ENCODE data around the gene GLI3.
A peak's percentile ranks its signal among the peaks of the same experiment; 100 is the strongest.

GLI3 gene

DNA sequence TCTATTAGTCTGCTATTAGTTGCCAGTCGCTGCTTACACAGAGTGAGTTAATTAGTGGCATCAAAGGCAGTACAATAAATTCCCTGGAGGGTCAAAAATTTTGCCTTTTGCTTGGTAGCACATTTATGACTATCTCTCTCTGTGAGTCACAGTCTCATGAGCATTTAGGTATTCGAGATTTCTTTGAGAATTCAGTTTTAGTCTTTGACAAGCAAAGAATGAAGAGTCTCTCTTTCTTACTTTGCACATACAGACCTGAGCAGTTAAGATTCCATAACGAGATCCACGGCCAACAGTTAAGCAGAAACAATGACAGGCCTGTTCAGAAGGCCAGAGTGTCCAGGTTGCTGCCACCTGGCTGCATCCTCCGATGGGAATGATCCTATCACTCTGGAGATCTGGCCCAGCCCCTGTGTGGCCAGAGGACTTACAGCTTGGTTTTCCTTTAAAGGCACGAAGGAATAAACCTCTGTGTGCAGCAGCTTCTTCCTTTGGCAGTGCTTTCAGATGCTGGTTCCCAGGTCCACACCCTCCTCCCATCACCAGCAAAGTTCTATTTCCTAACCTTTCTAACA lies 80.6 kb downstream of the GLI3 start:
- no peaks in the 10 kb centered on the region for H3K36me3 ChIP-seq (ENCODE audit: control insufficient read depth in 1 of 2, insufficient read depth in 2 of 2, low read length in 2 of 2)
- peaks cover 12% of the 10 kb centered on the region for H3K79me1 ChIP-seq (ENCODE audit: low read length)
- H4K8ac ChIP-seq (ENCODE audit: low read depth, low read length), result no peak overlapping the region
- peak overlapping the region; percentile 36 for H2BK12ac ChIP-seq (ENCODE audit: low read length)
- no peak overlapping the region for H3K4ac ChIP-seq (ENCODE audit: low read depth, low read length)
- H2AK5ac ChIP-seq (ENCODE audit: low read length), result no peak overlapping the region
- H4K91ac ChIP-seq (ENCODE audit: low read depth, low read length), result no peak overlapping the region
- peak; percentile 79 to 86 for DNase-seq
- WGBS (ENCODE audit: extremely low coverage, insufficient coverage, insufficient read length), result no CpG with 5 or more reads among the region's 6 CpGs
- no peak overlapping the region for H2BK5ac ChIP-seq (ENCODE audit: low read depth, low read length, poor library complexity)
- no peak overlapping the region for H3K9ac ChIP-seq (ENCODE audit: low read length)
- H3K4me2 ChIP-seq (ENCODE audit: low read length), result peak overlapping the region; percentile 32
- no peak overlapping the region for H4K12ac ChIP-seq (ENCODE audit: low read depth, low read length)
- H3K27ac ChIP-seq (ENCODE audit: low read depth, low read length), result peak overlapping the region; percentile 45
- H3K79me2 ChIP-seq (ENCODE audit: control insufficient read depth, insufficient read depth, low read length, poor library complexity), result no peaks in the 10 kb centered on the region
- no peaks in the 10 kb centered on the region for H3K9me3 ChIP-seq (ENCODE audit: insufficient read depth, low read depth, low read length)
- H3K27me3 ChIP-seq (ENCODE audit: insufficient read depth, low read length), result no peaks in the 10 kb centered on the region
- H3K18ac ChIP-seq (ENCODE audit: low read length), result no peak overlapping the region
- H3K14ac ChIP-seq (ENCODE audit: low read length), result no peak overlapping the region
- H2BK120ac ChIP-seq (ENCODE audit: insufficient read depth, low read length, poor library complexity), result peak overlapping the region; percentile 25
- H3K4me3 ChIP-seq (ENCODE audit: low read depth, low read length), result no peak overlapping the region
- no peak overlapping the region for H3K23ac ChIP-seq (ENCODE audit: low read length)
- peaks cover 23 to 32% of the 10 kb centered on the region in 2 experiments for H3K4me1 ChIP-seq (ENCODE audit: control insufficient read depth in 1 of 2, insufficient read depth in 2 of 2, low read length in 2 of 2)
- no peak overlapping the region for H2AFZ ChIP-seq (ENCODE audit: insufficient read depth, low read length, poor library complexity)

GRCh38 chr7:42155584-42156290 lies 81.3 kb downstream of the GLI3 start:
- no peak overlapping the region for H3K14ac ChIP-seq (ENCODE audit: low read length)
- peak overlapping the region; percentile 77 for H2BK5ac ChIP-seq (ENCODE audit: low read depth, low read length, poor library complexity)
- no peak overlapping the region for H2BK120ac ChIP-seq (ENCODE audit: insufficient read depth, low read length, poor library complexity)
- no peaks in the 10 kb centered on the region for H3K9me3 ChIP-seq (ENCODE audit: insufficient read depth, low read depth, low read length)
- H3K4me3 ChIP-seq (ENCODE audit: low read depth, low read length), result no peak overlapping the region
- H3K9ac ChIP-seq (ENCODE audit: low read length), result no peak overlapping the region
- H3K27me3 ChIP-seq (ENCODE audit: insufficient read depth, low read length), result no peaks in the 10 kb centered on the region
- WGBS (ENCODE audit: extremely low coverage, insufficient coverage, insufficient read length), result no CpG with 5 or more reads among the region's 7 CpGs
- H3K23ac ChIP-seq (ENCODE audit: low read length), result no peak overlapping the region
- peaks cover 12% of the 10 kb centered on the region for H3K79me1 ChIP-seq (ENCODE audit: low read length)
- H3K4me2 ChIP-seq (ENCODE audit: low read length), result peak overlapping the region; percentile 32
- no peak overlapping the region for H4K8ac ChIP-seq (ENCODE audit: low read depth, low read length)
- no peak overlapping the region for H4K91ac ChIP-seq (ENCODE audit: low read depth, low read length)
- H4K12ac ChIP-seq (ENCODE audit: low read depth, low read length), result no peak overlapping the region
- H2AK5ac ChIP-seq (ENCODE audit: low read length), result no peak overlapping the region
- peaks cover 26 to 37% of the 10 kb centered on the region in 2 experiments for H3K4me1 ChIP-seq (ENCODE audit: control insufficient read depth in 1 of 2, insufficient read depth in 2 of 2, low read length in 2 of 2)
- peak in 1 of 2 donors; percentile 73 for DNase-seq
- H3K18ac ChIP-seq (ENCODE audit: low read length), result no peak overlapping the region
- no peak overlapping the region for H3K4ac ChIP-seq (ENCODE audit: low read depth, low read length)
- H2AFZ ChIP-seq (ENCODE audit: insufficient read depth, low read length, poor library complexity), result no peak overlapping the region
- H2BK12ac ChIP-seq (ENCODE audit: low read length), result peak overlapping the region; percentile 58
- peak overlapping the region; percentile 68 for H3K27ac ChIP-seq (ENCODE audit: low read depth, low read length)
- H3K79me2 ChIP-seq (ENCODE audit: control insufficient read depth, insufficient read depth, low read length, poor library complexity), result no peaks in the 10 kb centered on the region
- H3K36me3 ChIP-seq (ENCODE audit: control insufficient read depth in 1 of 2, insufficient read depth in 2 of 2, low read length in 2 of 2), result no peaks in the 10 kb centered on the region

DNA sequence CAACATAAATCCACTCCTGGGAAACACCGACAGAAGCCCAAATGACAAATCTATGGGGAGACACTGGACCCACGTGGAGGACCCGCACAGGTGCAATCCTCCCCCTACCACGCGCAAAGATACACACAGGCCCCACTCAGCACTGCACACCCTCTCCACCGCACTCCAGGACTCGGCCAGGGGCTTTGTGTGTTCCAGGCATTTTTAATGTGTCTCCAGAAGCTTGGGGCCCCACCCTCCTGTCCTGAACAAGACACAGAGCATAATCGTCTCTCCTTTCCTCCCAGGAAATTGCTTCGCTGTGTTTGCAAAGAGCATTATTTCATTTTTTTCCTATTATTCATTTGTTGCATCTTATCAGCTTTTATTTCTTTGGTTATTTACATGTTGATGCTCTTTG lies 82.8 kb downstream of the GLI3 start:
- H2BK120ac ChIP-seq (ENCODE audit: insufficient read depth, low read length, poor library complexity), result peak overlapping the region; percentile 36
- no peak overlapping the region for H2BK5ac ChIP-seq (ENCODE audit: low read depth, low read length, poor library complexity)
- no CpG with 5 or more reads among the region's 9 CpGs for WGBS (ENCODE audit: extremely low coverage, insufficient coverage, insufficient read length)
- H3K4me3 ChIP-seq (ENCODE audit: low read depth, low read length), result no peak overlapping the region
- no peak overlapping the region for H4K8ac ChIP-seq (ENCODE audit: low read depth, low read length)
- H3K14ac ChIP-seq (ENCODE audit: low read length), result no peak overlapping the region
- H3K23ac ChIP-seq (ENCODE audit: low read length), result no peak overlapping the region
- H4K12ac ChIP-seq (ENCODE audit: low read depth, low read length), result no peak overlapping the region
- no peaks in the 10 kb centered on the region for H3K9me3 ChIP-seq (ENCODE audit: insufficient read depth, low read depth, low read length)
- peak overlapping the region; percentile 49 for H2AK5ac ChIP-seq (ENCODE audit: low read length)
- peak overlapping the region; percentile 77 for H2BK12ac ChIP-seq (ENCODE audit: low read length)
- H4K91ac ChIP-seq (ENCODE audit: low read depth, low read length), result peak overlapping the region; percentile 32
- no peak overlapping the region for H3K4me2 ChIP-seq (ENCODE audit: low read length)
- H3K36me3 ChIP-seq (ENCODE audit: control insufficient read depth in 1 of 2, insufficient read depth in 2 of 2, low read length in 2 of 2), result no peaks in the 10 kb centered on the region
- no peak overlapping the region for H3K9ac ChIP-seq (ENCODE audit: low read length)
- peak overlapping the region; percentile 9 for H3K27ac ChIP-seq (ENCODE audit: low read depth, low read length)
- peaks cover 26 to 37% of the 10 kb centered on the region in 2 experiments for H3K4me1 ChIP-seq (ENCODE audit: control insufficient read depth in 1 of 2, insufficient read depth in 2 of 2, low read length in 2 of 2)
- H3K27me3 ChIP-seq (ENCODE audit: insufficient read depth, low read length), result no peaks in the 10 kb centered on the region
- no peak overlapping the region for H2AFZ ChIP-seq (ENCODE audit: insufficient read depth, low read length, poor library complexity)
- no peaks in the 10 kb centered on the region for H3K79me2 ChIP-seq (ENCODE audit: control insufficient read depth, insufficient read depth, low read length, poor library complexity)
- H3K4ac ChIP-seq (ENCODE audit: low read depth, low read length), result peak overlapping the region; percentile 2
- H3K79me1 ChIP-seq (ENCODE audit: low read length), result peaks cover 12% of the 10 kb centered on the region
- DNase-seq, result no peak
- no peak overlapping the region for H3K18ac ChIP-seq (ENCODE audit: low read length)

DNA sequence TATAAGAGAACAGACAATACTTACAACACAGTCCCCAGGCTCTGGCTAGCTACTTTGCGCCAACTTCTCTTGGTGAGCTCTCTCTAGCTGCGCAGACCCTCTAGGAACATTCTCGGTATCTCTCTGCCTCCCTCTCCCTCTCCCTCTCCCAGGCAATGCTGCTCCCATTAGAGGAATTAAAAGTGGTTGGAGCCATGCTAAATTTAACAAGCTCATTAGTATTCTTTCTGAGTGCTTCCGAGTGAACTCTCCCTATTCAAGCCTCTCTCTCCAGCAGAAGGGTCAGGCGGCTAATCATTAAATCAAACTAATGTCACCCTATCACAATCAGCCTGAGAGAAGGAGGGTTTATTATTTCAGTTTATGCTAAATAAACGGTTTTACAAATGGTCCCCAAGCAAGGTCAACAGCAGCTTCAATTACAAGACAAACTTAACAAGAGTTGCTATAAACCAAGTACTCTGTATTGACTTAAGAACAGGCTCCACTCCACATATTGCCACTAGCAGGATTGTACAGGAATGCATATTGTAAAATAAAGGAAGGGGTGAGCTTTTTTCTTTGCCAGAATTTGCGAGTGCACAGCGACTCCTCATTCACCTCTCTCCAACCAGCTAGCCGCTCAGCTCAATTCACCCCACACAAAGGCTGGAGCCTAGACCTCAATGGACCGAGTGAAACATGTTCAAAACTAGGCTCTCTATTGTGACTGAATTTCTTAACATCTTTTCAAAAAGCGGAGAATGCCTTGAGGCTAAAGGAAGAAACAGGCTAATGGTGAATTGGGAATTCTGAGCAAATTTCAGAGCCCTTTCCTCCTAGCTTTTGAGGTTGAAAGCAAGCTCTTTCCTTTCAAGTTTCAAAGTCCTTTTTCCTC lies 84.4 kb downstream of the GLI3 start:
- Histone ChIP-seq H4K8ac (ENCODE audit: low read depth, low read length) (no peak overlapping the region), H3K9me3 (ENCODE audit: insufficient read depth, low read depth, low read length) (peaks cover 1% of the 10 kb centered on the region), H3K23ac (ENCODE audit: low read length) (no peak overlapping the region), H4K12ac (ENCODE audit: low read depth, low read length) (no peak overlapping the region), H3K4ac (ENCODE audit: low read depth, low read length) (no peak overlapping the region), H2AFZ (ENCODE audit: insufficient read depth, low read length, poor library complexity) (no peak overlapping the region), H3K36me3 (ENCODE audit: control insufficient read depth in 1 of 2, insufficient read depth in 2 of 2, low read length in 2 of 2) (peaks cover 0 to 3% of the 10 kb centered on the region in 2 experiments), H3K9ac (ENCODE audit: low read length) (no peak overlapping the region), H2AK5ac (ENCODE audit: low read length) (peak overlapping the region; percentile 75), H3K79me2 (ENCODE audit: control insufficient read depth, insufficient read depth, low read length, poor library complexity) (no peaks in the 10 kb centered on the region), H2BK5ac (ENCODE audit: low read depth, low read length, poor library complexity) (peak overlapping the region; percentile 59), H3K4me2 (ENCODE audit: low read length) (no peak overlapping the region), H3K4me1 (ENCODE audit: control insufficient read depth in 1 of 2, insufficient read depth in 2 of 2, low read length in 2 of 2) (peaks cover 26 to 37% of the 10 kb centered on the region in 2 experiments), H3K27ac (ENCODE audit: low read depth, low read length) (peak overlapping the region; percentile 54), H4K91ac (ENCODE audit: low read depth, low read length) (no peak overlapping the region), H3K79me1 (ENCODE audit: low read length) (peaks cover 12% of the 10 kb centered on the region), H3K14ac (ENCODE audit: low read length) (no peak overlapping the region), H3K18ac (ENCODE audit: low read length) (peak overlapping the region; percentile 68), H2BK120ac (ENCODE audit: insufficient read depth, low read length, poor library complexity) (no peak overlapping the region), H2BK12ac (ENCODE audit: low read length) (peak overlapping the region; percentile 59), H3K27me3 (ENCODE audit: insufficient read depth, low read length) (no peaks in the 10 kb centered on the region), H3K4me3 (ENCODE audit: low read depth, low read length) (no peak overlapping the region)
- no CpG with 5 or more reads among the region's 11 CpGs for WGBS (ENCODE audit: extremely low coverage, insufficient coverage, insufficient read length)
- DNase-seq, result peak in 1 of 2 donors; percentile 40
